HG03378 (cell line): ENCODE results near the gene IQCE.

Experiments used
- ATAC-seq: cut with Tn5 transposase; IDR thresholded peaks from one replicate; pipeline ENCODE4 v1.9.1; 2021; ENCODE audit warnings: mild to moderate bottlenecking, moderate library complexity; ENCODE audit not compliant: unreplicated experiment

IQCE gene, protein sequence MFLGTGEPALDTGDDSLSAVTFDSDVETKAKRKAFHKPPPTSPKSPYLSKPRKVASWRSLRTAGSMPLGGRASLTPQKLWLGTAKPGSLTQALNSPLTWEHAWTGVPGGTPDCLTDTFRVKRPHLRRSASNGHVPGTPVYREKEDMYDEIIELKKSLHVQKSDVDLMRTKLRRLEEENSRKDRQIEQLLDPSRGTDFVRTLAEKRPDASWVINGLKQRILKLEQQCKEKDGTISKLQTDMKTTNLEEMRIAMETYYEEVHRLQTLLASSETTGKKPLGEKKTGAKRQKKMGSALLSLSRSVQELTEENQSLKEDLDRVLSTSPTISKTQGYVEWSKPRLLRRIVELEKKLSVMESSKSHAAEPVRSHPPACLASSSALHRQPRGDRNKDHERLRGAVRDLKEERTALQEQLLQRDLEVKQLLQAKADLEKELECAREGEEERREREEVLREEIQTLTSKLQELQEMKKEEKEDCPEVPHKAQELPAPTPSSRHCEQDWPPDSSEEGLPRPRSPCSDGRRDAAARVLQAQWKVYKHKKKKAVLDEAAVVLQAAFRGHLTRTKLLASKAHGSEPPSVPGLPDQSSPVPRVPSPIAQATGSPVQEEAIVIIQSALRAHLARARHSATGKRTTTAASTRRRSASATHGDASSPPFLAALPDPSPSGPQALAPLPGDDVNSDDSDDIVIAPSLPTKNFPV

DNA sequence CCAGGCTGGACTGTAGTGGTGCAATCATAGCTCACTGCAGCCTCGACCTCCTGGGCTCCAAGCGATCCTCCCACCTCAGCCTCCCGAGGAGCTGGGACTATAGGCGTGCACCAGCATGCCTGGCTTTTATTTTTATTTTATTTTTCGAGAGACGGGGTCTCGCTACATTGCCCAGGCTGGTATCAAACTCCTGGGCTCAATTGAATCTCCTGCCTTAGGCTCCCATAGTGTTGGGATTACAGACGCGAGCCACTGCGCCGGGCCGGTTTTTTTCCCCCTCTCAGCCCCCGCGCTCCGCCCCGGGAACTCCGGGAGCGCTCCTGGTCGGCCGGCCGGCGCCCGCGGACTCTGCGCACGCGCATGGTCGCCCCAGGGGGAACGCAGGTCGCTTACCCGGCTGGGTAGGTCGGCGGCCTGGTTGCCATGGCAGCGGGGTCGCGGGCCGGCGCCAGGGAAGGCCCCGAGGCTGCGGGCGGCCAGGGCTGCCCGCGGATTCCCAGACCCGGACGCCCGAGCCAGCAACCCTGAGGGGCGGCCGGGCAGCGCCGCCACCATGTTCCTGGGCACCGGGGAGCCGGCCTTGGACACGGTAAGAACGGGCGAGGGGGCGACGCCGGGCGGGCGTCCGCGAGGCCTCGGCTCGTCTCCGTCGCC lies at the start of gene IQCE:
Gene IQCE, plus strand, starts transcription at position 351 of the 654 bp plus-strand sequence. Its CDS starts 203 bp downstream, at position 554.
- ATAC-seq, result no peak

DNA sequence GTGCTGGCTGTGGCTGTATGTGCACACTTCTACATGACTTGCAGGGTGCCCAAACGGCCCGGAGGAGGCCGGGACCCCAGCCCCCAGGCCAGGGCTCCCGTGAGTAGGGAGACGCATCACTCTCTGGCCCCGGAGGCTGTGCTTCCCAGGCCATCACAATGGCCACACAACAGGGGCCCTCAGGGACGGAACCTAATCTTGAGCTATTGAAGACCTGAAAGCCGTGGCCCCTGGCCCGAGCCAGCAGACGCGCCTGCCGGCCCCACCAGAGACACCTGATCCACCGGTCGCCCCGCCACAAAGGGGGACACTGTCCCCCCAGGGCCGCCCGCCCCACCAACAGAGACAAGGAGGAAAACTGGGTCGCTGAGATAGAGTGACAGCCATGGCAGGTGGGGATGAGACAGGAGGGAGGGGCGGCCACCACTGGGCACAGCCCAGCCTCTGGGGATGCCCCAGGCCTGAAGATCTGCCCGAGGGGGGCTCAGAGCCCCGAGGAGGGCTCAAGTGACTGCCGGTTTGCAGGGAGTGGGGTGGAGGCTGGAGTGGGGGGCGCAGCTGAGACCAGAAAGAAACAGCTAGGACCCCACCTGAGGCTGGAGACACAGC lies 49.4 kb upstream of the IQCE start:
- no peak for ATAC-seq

DNA sequence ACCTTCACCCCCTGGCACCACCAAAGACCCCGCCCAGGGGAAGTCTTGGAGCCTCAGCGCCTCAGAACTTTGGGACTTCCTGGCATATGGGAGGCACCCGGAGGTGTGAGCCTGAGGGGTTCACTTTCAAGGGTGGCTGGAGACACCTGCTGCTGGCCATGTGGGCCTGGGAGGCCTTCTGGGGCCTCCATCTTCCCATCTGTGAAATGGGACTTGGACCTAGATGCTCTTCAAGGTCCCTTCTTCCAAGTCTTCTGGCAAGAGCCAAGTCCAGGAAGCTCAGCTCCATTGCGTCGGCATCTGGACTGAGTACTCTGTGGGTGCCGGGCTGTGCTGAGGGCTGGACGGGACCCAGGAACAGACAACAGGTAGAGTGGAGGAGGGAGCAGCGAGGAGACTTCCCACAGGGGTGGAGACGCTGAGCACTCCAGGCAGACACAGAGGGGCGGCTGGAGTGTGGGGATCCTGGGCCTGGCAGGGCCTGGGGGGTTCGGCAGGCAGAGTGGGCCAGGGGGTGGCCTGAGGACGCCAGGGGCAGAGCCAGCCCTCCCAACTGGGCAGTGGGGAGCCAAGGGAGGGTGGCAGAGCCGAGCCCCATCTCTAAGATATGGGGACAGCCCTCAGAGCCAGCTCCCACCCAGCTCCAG lies 48.5 kb upstream of the IQCE start:
- ATAC-seq, result no peak

DNA sequence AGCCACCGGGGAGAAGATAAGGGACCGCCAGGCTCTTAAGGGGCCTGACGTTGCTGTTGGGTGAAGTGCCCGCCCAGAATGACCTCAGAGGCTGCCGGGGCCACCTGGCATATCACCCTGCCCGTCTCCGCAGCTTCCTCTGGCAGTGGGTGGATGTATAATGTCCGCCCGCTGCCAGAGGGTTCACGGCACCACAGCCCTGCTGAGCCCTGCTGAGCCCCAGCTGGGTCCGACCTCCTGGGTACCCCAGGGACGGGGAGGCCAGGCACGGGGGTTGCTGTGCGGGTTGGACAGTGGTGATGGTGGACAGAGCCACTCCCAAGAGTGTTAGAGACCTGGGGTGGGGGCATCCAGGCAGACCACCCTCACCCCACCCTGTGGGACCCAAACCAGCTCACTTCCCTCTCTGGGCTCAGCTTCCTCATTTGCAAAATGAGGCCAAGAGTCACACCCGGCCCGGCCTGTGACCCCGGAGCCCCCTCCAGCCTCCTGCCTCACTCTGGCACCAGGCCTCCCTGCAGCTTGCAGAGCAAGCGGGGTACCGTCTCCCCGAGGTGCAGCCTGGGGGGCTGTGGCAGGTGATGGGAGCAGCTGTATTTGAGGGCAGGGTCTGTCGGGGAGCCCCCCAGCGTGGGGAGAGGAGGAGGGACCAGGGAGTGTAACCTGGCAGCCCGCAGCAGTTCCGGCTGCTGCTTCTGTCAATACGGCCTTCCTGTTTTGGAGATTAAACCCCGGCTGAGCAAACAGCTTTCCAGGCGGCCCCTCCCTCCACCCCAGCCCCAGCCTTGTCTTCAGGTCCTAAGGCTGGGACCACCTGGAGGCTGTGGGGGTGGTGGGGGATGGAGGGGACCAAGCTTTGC lies 47.6 kb upstream of the IQCE start:
- ATAC-seq, result no peak

DNA sequence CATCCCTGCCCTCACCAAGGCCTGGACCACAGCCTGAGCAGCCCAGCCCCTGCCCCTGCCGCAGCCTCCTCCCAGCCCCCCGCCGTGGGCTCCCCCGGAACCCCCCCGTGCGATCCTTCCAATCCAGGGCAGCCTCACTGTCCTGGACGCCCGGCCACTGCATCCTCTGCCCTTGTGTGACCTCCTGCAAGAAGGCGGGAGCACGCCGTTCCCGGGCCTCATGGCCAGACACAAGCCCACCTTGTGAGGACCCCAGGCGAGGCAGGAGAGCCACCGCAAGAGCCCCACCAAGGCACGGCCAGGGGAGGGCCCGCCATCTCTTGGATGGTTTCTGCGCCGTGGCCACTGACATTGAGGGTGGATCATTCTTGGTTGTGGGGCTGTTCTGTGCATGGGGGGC lies 47.0 kb upstream of the IQCE start:
- ATAC-seq, result no peak

DNA sequence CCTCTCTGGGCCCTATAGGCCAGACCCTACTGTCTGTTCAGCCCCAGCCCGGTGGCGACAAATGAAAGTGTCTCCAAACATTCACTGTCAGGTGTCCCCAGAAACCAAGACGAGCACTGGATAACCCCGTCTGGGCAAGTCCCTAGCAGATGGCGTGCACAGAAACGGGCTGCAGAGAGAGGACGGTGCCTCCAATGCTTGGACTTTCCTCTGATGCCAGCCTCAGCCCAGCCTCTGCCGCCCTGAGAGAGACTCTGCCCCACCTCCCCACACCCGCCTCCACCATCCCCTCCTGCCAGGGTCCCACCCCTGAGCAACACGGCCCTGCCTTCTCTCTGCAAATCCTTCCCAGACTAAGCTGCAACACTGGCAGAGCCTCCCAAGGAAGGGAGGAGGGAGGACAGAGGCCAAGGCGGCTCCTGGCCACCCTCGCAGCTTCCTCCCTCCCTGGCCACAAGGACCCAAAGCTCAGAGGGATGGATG lies 46.6 kb upstream of the IQCE start:
- no peak for ATAC-seq

DNA sequence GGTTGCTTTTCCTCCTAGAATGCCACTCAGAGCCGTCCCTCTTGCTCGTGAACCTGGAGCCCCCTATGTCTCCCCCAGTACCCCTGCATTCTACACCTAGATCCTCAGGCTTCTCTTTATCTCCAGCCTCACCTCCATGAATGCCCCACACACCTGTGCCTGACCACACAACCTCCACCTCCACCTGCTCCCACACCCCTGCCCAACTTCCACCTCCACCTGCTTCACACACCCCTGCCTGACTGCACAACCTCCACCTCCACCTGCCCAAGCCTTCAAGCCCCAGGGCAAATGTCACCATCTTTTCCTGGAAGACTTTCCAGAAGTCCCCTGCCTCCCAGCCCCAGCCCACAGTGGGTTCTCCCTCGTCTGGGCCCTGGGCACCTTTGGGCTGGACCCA lies 46.1 kb upstream of the IQCE start:
- no peak for ATAC-seq

DNA sequence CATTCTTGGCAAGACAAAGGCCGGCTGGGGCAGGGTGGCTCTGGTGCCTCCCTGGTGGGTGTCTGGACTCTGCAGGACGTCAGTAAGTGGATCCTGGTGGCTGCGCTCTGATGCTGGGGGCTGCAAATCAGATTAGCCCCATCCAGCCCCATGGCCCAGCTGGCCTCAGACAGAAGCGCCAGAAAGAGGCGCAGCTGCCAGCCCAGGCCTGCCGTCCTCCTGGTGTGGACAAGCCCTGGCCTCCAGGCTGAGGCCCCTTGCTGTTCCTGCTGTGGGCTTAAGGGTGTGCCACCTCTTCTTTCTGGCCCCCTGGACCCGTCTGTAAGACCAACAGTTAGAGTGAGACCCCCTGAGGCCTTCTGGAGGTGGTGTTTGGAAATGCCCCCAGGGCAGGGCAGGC lies 45.1 kb upstream of the IQCE start:
- no peak for ATAC-seq

DNA sequence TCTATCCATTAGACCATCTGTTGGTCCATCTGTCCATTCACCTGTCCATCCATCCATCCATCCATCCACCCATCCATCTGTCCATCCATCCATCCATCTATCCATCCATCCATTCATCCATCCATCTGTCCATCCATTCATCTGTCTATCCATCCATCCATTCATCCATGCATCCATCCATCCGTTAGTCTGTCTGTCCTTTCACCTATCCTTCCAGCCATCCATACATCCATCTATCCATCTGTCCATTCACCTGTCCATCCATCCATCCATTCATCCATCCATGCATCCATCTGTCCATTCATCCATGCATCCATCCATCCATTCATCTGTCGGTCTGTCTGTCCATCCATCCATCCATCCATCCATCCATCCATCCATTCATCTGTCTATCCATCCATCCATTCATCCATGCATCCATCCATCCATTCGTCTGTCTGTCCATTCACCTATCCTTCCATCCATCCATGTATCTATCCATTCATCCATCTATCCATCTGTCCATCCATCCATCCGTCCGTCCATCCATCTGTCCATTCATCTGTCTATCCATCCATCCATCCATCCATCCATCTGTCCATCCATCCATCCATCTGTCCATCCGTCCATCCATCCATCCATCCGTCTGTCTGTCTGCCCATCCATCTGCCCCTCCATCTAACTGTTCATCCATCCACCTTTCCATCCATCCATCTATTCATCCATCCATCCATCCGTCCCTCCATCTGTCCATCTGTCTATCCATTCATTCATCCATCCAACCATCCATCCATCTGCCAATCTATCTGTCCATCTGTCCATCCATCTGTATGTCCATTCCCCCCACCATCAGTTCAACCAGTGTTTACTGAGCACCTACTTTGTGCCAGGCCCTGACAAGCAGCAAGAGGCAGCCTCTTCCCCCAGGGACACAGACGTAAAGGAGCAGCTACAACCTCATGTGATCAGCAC lies 44.0 kb upstream of the IQCE start:
- no peak for ATAC-seq

DNA sequence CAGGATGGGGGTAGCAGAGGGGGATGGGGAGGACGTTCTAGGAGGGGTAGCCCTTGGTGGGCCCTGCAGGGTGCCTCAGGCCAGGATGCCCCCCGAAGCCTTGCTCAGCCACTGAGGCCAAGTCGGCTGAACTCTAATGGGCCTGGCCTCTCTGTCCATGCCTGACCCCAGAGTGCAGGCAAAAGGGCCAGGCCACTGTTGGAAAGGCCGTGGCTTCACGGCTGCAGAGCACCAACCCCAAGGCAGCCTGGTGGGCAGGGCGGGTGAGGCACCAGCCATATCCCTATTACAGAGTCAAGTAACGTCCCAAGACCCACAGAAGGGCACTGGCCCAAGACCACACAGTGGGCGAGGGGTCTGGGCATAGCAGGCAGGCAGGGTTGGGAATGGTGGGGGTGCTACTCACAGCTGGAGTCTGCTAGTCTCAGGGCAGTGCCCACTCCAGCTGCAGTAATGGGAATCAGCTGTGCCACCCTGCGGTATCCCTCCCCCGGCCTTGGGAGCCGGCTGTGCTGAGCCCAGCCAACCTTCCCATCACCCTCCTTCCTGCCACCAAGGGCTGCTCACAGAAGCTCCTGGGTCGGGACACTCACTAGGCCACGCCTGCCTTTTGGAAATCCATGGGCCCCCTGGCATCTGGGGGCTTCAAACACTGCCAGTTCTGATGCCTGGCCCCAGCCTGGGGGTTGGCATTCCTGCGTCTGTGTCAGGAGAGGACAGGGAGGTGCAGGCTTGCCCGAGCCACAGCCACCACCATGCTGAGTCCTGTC lies 43.2 kb upstream of the IQCE start:
- no peak for ATAC-seq

DNA sequence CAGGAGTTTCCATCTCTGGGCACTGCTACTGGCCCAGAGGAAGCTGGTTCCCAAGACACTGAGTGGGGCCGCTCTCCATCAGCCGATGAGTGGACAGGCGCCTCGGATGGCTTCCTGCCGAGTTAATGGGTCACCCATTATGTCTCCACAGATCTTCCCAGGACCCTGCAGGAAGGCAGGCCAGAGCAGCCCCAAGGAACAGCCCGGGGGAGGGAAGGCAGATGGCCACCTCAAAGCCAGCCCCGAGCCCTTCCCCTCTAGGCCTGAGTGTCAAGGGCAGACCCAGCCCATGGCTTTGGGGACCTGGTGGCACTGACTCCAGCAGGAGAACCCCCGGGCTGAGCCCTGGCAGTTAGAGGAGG lies 42.6 kb upstream of the IQCE start:
- ATAC-seq, result no peak

DNA sequence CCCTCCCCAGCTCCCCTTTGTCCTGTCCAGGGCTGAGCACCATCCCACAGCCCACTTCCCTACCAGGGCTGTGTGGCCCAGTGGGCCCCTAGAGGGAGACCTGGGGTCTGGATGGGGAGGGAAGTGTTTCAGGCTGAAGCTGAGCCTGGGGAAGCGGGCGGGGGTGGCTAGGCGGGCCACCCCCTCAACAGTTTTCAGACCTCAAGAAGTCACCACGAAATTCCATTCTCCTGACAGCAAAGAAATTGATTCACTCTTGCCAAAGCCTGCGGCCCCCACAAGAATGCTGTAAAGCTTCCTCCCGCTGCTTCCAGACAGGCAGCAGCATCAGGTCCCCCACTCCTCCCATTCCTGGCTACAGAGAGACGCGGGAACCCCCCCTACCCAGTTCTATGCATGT lies 41.8 kb upstream of the IQCE start:
- ATAC-seq, result no peak

DNA sequence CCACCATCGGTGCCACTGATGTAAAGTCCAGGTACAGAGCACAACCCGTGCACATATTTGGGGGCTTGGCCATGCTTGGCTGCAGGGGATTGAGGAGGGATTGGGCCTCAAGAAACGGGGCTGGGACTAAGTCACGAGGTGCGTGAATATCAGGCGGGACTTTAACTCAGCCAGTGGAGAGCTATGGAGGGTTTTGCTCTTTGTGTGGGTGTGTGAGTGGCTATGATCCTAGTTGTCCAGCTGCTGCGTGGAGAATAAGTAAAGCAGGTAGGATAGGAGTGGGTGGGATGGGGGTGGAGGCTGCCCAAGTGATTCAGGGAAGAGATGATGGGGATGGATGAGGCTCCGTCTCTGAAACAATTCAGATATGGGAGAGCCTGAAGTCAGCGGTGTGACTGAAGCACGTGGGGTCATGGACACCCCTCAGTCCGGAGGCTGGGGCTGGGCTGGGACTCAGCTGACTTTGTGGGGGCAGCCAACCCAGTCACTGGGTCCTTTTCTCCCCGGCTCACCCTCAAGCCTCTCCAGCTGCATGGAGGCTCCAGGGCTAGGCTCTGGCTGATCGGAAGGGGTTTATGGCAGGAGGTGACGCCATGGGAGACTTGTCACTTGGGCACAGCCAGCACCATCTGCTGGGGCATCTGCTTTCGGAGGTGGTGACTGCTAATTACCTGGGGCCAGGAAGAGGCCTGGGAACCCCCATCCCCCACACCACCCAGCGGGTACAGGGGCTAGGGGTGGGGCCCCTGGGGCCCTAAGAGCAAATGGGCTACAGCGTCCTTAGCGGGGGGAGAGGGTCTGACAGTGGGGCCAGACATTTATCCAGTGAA lies 40.9 kb upstream of the IQCE start:
- ATAC-seq, result no peak

DNA sequence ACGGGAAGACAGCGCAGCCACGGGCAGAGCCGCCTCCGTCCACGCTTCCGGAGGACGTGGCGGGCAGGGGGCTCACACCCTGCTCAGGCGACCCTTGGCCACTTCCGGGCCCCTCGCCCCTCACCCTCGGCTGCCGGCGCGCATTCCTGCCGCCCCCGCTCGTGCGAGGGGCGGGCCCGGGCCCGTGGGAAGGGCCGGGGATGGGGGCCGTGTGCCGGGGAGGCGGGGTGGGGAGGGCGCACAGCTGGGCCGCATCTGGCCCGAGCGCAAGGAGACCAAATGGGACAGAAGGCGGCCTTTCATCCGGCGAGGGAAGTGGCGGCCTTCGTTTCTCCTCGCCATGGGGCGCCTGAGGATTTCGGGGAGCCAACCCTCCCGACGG lies 40.1 kb upstream of the IQCE start:
- no peak for ATAC-seq

DNA sequence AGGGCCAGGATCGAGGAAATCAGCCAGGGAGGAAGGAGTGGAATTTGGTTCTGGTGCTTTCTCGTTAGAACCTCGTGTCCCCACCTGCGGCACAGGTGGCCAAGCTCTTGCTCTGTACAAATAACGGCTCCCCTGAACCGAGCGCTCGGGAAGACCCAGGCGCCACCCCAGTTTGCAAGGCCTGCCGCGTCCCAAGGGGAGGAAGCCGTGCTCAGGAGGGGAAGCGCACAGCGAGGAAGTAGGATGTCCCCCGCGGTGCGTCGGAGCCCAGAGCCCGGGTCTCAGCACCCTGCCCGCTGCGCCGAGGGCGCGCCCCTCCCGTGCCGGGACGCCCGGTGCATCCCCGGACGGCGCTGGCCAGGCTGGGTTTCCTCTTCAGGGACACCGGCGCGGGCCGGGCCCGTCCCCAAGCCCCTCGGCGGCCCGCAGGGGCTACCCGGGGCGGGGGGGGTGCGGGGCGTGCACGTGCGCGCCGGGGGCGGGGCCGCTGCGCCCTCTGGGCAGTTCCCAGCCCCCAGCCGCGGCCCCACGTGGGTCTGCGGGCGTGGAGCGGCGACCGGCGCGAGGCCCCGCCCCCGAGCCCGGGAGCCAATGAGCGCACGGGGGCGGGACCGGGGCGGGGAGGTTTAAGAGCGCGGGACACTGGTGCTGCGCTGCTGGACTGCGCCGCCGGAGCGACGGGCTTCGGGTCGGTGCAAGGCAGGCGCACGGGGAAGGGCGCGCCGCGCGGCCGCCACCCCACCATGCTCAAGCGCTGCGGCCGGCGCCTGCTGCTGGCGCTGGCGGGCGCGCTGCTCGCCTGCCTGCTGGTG lies 39.5 kb upstream of the IQCE start, which contains the start of gene LFNG:
Gene LFNG, plus strand, starts transcription at position 656 of the 812 bp plus-strand sequence. Its CDS starts 88 bp downstream, at position 744.
- no peak for ATAC-seq

DNA sequence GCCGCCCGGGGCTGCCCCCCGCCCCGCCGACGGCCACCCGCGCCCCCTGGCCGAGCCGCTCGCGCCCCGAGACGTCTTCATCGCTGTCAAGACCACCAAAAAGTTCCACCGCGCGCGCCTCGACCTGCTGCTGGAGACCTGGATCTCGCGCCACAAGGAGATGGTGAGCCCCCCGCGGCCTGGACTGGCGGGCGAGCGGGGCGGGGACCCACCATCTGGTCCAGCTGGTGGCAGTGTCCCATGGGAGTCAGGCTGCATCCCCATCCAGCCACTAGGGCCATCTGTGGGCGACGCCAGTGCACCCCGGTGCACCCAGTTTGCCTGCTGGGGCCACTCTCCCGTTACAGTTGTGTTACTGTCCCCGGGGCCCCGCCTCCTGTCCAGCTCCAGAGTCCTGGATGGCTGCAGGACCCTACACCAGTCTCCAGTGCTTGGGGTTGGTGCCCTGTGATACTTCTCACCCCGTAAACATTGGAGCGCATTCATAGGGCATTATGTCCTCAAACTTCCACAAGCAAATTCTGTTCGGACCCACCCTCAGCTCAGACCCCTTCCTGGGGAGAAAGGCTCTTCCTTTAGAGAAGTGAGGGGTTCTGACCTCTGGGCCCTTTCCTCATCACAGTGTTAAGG lies 38.5 kb upstream of the IQCE start:
- no peak for ATAC-seq
